GM10266 (cell line): Measurements from ENCODE around the gene TRAF6.
"Not testable (repeated sequence)": the region's sequence is repeated elsewhere in the genome, so short reads cannot be mapped to it uniquely, and the experiment has no call there.

ENCODE experiments used
- DNase-seq: peaks from one replicate; pipeline ENCODE4 v3.0.0; 2012; ENCODE audit errors: extremely low spot score
- CTCF ChIP-seq: IDR thresholded peaks from 2 replicates; pipeline ENCODE4 v1.5.1; 2012; ENCODE audit warnings: mild to moderate bottlenecking, low read depth; ENCODE audit not compliant: control insufficient read depth, insufficient read depth; ENCODE audit errors: missing control alignments

The TRAF6 gene

GRCh38 chr11:36509694-36510593 is at the start of gene TRAF6:
TRAF6 (minus strand) TSS chr11:36510272; CDS start chr11:36501515, 8,757 bp downstream.
- TF ChIP-seq CTCF, result peak; percentile 93
- peak; percentile 88 for DNase-seq

GRCh38 chr11:36558571-36559413 is 48.7 kb upstream of the TRAF6 start:
- peak; percentile 22 for DNase-seq
- TF ChIP-seq CTCF, result no peak

GRCh38 chr11:36557991-36558390 is 47.9 kb upstream of the TRAF6 start:
- no peak for DNase-seq
- TF ChIP-seq CTCF, result no peak

- DNase-seq, result not testable (repeated sequence)
Measured at GRCh38 chr11:36557390-36557789, 47.3 kb upstream of the TRAF6 start.

- no peak for TF ChIP-seq CTCF
- DNase-seq, result no peak
Measured at GRCh38 chr11:36550385-36551115, 40.5 kb upstream of the TRAF6 start.

- DNase-seq, result peak; percentile 57
- peak; percentile 57 for TF ChIP-seq CTCF
Measured at GRCh38 chr11:36540998-36541397, 30.9 kb upstream of the TRAF6 start.

GRCh38 chr11:36534276-36534840 is 24.3 kb upstream of the TRAF6 start:
- TF ChIP-seq CTCF, result no peak
- no peak for DNase-seq
